Renal cortical epithelial cell (primary cell): ENCODE results near the gene AIF1L. TPM values are rescaled to one million over a fixed set of nuclear protein-coding genes. Genes with fewer than 3 reads are reported as not detected.

ENCODE experiments used
- DNase-seq: peaks from one replicate; pipeline ENCODE4 v3.0.0-alpha.2; 2011; ENCODE audit warnings: low read depth
- total RNA-seq: library from RNA; depleted of rRNA; stranded (reverse); fragments of >200 nt; gene quantifications from 2 replicates; pipeline ENCODE4 v1.2.3, GENCODE V29; 2014

The AIF1L gene
- total RNA-seq, result 322 and 450 TPM in 2 replicates

DNA sequence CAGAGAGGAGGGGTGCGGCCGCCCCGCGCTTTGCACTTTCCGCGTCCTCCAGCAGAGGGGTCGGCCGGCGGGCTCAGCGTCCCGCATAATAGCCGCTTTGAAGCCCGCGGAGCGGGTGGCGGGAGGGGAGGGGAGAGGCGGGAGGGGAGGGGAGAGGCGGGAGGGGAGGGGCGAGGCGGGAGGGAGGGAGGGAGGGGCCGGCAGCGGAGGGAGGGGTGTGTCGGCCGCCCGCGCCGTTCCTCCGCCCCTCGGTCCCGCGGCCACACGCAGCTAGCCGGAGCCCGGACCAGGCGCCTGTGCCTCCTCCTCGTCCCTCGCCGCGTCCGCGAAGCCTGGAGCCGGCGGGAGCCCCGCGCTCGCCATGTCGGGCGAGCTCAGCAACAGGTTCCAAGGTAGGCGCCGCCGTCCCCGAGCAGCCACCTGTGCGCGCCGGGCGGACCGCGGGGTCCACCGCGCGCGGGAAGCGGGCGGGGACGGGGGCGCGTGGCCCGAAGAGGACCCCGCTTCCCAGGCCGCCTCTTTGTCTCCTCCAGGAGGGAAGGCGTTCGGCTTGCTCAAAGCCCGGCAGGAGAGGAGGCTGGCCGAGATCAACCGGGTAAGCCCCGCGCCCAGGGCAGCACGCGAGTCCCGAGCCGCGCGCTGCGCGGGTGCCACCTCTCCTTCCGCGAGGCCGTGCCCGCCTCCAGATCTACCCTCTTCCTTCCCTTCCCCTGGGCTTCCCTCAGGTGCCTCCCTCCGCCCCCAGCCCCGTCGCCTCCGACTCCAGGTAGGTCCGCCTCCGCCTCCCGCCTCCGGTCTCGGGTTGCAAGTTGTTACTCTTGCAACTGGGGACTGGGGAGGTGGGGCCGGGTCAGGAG lies at the start of gene AIF1L:
AIF1L (plus strand) TSS at position 263 of the 857 bp plus-strand sequence; CDS start at position 362, 99 bp downstream.
- no peak for DNase-seq

DNA sequence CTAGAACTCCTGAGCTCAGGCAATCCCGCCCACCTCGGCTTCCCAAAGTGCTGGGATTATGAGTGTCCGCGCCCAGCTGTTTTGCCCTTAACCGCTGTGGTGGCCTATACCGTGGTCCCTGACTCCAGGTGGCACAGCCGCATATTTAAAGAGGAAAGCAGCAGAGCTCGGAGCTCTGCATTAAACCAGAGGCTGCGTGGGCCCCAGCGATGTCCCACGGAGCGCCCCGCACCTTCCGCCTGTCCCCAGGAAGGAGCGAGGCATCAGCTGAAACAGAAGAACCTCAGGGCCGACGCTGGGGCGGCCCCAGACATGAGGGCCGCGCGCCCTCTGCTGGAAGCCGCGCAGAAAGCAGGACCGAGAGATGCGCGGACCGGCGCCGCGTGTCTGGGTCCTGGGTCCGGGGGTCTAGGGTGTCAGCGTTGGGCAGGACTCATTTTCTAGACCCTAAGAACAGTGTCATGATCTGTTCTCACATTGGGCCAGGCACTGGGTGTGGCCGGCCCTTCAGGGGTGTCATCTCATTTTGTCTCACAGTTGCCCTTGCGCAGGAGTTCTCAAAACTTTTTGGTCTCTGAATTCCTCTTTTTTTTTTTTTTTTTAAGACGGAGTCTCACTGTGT lies 49.6 kb upstream of the AIF1L start:
- peak; percentile 15 for DNase-seq

DNA sequence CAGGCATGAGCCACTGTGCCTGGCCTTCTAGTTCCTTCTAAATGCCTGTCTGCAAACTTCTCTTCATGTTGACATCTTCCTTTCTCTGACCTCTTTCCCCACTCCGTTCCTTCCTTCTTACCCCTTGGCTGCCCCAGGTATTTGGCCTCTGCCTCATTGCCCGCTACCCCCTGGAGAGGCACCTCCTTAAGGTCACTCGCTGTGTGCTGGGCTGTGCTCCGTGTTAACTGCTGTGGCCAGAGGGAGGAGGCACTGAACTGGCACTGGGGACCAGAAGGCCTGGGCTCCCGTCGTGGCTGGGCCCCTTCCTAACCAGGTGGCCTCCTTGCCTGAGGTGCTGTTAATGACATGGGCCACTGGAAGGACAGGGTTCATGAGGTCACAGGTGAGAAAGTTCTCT lies 48.0 kb upstream of the AIF1L start:
- peak; percentile 11 for DNase-seq

DNA sequence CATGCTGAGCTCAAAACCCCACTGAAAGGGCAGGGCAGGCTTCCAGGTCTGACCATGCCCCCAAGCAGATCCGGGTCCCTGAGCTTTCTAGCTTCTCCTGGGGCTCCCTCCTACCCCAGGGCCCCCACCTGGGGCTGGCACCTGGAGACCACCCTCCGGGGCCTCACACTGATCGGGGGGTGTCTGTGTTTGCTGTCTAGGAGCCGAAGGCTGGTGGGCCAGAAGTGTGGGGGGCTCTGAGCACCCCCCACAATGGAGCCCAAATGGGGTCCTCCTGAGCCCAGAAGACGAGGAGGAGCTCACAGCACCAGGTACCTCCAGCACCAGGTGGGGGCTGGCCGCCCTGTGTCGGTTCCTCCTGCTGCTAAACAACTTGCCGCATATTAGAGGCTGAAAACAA lies 47.5 kb upstream of the AIF1L start:
- no peak for DNase-seq

DNA sequence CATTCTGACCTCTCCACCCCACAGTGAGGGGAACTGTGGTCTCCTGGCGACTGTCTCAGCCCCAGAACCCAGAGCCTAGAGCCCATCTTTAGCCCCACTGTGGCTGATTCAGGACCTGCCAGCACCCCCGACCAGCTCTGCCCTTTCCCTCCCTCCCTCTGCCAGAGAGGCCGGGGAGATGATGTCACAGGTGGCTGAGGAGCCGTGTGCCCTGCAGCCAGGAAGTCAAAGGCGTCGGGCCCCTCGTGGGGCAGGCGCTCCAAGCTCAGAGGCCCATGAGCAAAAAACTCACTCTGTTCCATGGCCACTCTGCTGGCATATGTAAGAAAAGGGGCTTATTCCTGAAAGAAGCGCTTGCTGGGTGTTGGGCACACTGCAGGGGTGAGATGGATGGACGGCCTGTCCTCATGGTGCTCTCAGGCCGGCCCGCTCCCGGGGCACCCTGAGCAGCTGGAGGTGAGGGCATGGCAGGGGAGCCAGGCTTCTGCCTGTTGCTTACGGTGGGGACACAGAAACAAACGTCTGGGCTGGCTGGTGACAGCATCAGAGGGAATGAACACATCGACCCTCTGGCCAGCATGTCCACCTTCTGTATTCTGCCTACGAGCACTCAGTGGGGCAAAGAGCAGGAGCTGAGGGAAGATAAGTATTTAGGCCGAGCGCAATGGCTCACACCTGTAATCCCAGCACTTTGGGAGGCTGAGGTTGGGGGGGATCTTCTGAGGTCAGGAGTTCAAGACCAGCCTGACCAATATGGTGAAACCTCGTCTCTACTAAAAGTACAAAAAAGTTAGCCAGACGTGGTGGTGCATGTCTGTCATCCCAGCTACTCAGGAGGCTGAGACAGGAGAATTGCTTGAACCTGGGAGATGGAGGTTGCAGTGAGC lies 46.3 kb upstream of the AIF1L start:
- no peak for DNase-seq

DNA sequence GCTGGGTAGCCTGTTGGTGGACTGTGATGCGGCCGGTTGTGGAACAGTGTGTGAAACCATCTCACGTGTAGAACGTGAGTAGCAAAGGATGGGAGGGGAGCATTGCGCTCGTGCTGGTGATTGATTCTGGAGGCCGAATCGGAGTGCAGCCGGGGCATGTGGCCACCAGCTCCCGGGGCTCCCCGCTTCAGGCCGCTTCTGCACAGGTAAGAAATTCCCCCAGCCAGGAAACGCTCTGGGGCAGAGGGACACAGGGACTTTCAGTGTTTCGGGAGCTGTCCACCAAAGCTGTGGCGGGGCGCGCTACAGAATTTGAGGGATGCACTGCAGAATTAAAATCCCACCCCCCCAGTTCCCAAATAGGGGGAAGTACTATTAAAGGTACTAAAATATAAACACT lies 45.5 kb upstream of the AIF1L start:
- no peak for DNase-seq

DNA sequence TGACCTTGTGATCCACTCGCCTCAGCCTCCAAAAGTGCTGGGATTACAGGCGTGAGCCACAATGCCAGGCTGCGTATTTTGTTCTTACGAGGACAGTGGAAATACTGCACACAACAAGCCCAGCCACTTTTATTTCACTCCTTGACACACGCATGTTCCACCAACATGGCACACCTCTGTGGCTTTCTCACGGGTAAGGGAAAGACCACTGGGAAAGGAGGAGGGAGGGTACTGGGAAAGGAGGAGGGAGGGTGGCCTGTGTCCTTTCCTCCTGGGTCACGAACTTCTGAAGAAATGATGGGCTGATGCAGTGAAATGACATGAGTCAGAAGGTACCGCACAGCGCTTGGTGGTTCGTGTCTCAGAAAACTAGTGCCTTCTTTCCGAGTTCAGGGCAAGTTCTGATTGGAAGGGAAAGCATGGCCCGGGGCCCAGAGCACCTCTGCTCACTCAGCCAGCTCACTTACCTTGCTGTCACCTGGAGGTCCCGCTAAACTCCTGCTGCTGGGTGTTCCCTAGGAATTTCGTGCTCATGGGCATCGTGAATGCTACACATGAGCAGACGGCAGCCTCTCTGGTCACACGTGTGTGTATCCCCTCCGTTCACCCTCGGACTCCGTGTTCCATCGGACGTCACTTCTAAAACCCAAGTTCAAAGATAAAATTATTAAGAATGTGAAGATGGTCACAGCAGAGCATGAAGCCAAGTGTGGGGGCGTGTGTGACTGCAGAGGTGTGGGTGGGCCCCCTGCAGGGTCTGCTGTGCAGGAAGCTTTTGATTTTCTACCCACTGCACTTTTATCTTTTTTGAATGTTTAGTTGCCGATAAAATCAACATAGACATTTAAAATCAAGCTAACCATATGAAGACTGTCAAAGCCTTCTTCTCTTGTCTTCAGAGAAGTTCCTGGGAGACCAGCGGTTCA lies 44.5 kb upstream of the AIF1L start:
- no peak for DNase-seq

DNA sequence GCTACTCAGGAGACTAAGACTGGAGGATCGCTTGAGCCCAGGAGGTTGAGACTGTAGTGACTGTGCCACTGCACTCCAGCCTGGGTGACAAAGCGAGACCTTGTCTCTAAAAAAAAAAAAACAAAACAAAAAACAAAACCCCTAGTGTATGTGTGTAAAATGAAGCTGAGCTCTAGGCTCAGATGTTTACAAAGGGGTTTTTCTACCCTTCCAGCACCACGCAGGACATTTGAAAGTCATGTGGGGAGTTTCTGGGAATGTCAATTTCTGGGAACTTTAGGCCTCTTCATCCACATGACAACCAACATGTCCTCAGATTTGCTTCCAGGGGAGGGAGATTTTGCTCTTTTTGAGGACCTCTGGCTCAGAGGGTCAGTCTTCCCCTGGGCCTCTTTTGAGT lies 42.4 kb upstream of the AIF1L start:
- DNase-seq, result no peak

DNA sequence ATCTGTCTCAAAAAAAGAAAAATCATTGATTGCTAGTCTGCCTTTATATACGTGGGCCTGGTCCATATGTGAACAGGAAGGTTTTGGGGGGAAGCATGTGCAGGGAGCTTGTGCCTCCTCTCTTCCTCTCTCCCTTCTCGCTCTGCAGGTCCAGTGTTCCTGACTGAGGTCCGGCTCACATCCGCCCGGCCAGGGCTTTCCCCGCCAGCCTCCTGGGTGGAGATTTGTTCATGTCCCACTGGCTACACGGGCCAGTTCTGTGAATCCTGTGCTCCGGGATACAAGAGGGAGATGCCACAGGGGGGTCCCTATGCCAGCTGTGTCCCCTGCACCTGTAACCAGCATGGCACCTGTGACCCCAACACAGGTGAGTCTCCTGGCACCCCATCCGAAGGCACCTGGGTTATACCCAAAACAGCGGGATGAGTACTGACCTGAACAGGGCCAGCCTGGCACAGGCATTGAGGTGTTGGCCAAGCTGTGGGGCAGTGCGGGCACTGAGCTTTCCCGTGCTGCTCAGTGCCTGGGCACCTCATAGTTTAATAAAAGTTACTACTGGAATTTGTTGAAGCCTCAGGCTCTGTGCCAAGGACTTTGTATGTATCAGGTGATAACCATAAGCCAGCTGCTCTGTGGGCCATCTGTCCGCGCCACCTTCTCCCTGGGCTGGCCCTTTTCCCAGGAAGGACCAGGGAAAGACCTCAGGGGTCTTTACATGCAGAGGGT lies 39.4 kb upstream of the AIF1L start:
- no peak for DNase-seq

DNA sequence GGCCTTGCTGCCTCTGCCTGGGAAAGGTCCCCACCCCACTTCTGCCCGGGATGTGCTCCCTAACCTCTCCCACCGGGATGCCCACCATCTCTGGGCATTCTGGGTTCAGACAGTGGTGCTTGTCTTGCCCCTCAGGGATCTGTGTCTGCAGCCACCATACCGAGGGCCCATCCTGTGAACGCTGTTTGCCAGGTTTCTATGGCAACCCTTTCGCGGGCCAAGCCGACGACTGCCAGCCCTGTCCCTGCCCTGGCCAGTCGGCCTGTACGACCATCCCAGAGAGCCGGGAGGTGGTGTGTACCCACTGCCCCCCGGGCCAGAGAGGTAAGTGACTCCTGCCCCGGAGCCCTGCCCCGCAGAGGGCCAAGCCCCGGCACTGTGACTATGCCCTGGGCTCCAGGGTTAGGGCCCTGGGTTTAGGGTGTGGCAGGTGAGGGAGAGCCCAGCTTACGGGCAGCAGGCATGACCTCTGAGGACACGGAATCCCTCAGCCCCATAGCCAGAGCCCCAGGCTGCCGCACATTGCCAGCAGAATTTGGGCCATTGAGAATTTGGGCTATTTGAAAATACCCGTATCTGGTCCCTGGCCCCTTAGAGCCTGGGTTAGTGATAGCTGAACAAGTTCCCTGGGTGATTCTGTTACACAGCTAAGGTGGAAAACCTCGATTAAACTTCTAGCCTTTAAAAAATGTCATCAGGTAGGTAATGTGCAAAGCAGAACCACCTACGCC lies 35.3 kb upstream of the AIF1L start:
- no peak for DNase-seq

DNA sequence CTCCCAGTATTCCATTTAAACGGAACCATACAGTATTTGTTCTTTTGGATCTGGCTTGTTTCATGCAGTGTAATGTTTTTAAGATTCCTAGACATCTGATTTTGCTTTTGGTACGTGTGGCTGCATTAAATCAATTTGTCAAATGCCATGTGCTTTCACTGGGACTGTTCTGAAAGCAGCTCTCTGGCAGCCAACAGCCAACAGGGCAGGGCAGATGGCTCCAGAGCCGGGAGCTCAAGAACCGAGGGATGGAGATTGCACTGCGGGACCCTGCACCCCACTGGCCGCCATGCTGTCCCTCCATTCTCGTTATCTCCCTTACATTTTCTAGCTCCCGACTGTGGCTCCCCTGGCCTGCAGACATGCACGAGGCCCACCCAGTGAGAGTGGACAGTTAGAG lies 33.4 kb upstream of the AIF1L start:
- DNase-seq, result no peak

DNA sequence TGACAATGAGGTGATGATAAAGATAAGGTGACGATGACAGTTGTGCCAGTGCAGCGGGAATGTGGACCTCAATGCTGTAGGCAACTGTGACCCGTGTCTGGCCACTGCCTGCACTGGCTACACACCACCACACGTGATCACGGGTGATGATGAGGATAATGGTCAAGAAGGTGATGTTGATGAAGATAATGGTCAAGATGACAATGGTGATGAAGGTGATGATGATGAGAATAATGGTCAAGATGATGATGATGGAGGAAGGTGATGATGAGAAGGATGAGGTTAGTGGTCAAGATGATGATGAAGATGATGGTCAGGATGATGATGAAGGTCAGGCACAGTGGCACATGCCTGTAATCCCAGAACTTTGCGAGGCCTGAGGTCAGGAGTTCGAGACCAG lies 30.7 kb upstream of the AIF1L start:
- DNase-seq, result no peak

DNA sequence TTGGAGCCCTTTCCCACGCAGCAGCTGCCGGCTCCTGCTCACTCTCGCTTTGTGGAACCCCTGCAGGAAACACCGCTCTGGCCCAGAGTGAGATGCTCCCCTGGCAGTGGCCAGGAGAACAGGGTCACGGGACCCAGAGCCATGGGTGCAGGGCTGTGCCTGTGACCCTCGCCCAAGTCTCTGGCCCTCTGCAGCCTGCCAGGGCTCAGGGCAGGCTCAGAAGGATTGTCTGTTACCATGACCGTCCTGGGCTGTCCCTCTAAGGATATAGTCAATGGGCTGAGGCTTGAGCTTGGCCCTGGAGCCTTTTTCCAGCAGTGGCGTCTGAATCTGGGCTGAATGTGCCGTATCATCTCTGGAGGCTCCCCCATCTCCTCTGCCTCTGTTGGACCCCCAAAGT lies 28.7 kb upstream of the AIF1L start:
- no peak for DNase-seq

DNA sequence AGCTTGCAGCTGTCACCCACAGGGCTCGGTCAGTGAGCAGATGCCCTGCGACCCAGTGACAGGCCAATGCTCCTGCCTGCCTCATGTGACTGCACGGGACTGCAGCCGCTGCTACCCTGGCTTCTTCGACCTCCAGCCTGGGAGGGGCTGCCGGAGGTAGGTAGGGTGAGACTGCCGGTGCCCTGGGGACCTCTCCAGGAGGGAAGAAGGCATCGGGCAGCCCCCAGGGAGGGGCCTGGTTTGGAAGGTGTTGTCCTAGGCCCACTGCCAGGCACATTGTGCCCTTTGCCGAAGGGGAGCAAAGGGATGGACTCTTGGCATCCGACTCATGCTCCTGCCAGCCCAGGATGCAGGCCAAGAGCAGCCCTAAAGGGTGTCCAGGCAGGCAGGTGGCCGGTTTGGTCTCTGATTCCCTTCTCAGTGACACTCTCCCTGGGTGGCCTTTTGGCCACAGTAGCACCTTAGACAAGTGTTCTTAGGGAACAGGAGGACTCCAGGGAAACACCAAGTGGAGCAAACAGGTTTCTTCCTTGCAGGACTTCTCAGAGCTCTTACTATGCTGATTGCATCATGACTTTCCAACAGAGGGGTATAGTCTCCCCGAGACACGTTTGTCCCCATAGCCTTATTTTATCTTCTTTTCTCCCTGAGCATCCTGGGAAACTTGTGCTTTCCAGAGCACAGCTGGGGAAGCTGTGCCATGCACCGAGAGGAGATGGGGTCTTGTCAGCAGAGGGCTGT lies 28.1 kb upstream of the AIF1L start:
- DNase-seq, result no peak

DNA sequence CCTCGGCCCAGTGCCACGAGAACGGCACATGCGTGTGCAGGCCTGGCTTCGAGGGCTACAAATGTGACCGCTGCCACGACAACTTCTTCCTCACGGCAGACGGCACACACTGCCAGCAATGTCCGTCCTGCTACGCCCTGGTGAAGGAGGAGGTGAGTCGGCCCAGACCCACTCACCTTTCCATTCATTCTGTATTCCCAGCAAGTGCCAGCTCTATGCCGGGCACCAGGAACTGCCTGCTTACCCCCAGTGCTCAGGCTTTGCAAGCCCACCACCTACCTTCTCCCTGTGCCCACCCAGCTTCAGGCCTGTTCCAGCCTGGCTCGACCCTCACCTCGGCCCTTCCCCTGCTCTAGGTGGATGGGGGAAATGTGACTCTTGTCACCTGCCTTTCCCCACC lies 26.6 kb upstream of the AIF1L start:
- DNase-seq, result no peak

DNA sequence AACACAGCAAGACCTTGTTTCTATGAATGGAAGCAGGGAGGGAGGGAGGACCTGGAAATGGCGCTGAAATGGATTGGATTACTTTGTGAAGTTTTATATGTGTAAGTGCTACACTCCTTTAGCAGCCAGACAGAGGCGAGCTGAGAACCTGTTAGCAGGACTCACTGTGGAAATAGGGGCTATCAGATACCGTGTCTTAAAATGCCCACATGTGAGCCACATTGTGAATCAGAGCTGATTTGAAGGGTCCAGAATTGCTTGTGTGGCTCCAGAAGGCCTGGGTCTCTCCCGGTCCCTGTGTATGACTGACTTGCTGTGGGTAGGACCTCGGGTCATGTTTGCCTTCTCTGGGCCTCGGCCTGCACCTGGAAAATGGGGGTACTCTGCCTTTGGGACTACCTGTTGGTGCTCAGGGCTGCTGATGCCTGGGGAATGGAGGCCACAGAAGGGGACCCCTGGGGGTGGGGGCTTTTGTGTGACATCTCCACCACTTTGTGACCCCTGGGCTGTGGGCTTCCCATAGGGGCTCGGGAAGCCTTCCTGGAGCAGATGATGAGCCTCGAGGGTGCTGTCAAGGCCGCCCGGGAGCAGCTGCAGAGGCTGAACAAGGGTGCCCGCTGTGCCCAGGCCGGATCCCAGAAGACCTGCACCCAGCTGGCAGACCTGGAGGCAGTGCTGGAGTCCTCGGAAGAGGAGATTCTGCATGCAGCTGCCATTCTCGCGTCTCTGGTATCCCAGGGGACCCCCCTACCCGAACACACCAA lies 24.0 kb upstream of the AIF1L start:
- no peak for DNase-seq

DNA sequence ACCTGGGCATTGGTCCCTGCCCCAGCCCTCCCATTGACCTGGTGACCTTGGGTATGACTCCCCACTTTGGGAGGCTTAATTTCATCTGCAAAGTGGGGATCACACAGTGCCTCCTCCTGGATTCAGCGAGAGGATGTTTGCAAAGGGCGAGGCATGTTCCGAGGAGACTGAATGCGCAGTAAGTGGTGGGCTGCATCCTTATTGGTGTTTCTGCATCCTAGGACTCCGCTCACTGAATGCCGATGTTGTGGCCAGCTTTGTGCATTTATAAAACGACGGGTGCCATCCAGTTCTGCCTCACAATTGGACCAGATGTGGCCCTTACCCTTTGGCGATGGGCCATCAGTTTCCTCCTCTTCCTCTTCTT lies 23.5 kb upstream of the AIF1L start:
- no peak for DNase-seq

DNA sequence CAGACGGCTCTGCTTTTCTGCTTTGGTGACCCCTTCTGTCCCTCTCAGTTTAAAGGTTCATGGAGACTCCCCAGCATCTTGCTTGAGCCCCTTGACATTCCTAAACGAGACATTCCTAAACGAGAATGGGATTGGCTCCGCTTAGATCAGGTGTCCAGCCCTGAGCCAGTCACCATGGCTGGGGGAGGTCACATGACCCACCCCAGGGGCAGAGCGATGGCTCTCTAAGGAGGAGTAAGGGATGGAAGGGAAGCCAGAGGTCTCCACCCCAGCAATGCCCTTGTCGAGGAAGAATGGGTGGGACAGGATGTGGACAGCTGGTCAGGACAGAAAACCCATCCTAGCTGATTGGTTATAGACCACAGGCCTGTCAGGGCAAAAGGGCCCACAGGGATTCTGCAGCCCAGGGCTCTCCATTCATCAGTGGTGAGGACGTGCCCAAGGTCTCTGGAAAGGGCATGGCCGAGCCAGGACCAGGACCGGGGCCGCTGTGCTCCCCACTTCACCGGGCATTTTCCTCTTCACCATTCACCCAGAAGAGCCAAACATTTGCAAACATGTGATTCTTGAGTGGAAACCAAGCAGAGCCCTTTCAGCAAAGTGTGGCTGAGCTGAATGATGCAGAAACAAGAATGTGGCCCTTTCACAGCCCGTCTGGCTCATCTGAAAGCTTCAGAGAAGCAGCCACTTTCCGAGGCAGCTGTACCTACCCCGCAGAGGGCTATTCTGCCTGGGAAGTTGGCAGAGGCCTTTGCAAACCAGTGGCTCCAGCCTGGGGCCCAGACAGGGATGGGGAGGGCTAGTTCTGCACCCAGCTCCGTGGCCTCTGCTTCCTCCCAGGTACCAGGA lies 19.8 kb upstream of the AIF1L start:
- no peak for DNase-seq
